HG03025 (cell line): ENCODE data around the gene CCT4.
"Not testable (repeated sequence)": the region's sequence is repeated elsewhere in the genome, so short reads cannot be mapped to it uniquely, and the experiment has no call there.

Source experiments
- ATAC-seq: cut with Tn5 transposase; IDR thresholded peaks from one replicate; pipeline ENCODE4 v1.9.1; 2021; ENCODE audit warnings: mild to moderate bottlenecking, moderate library complexity; ENCODE audit not compliant: unreplicated experiment, low FRiP score

Gene CCT4

GRCh38 chr2:61879351-61879750 is 9.1 kb downstream of the CCT4 start:
- not testable (repeated sequence) for ATAC-seq

- no peak for ATAC-seq
Observed at GRCh38 chr2:61878761-61879160, 9.7 kb downstream of the CCT4 start.

GRCh38 chr2:61877571-61878245 is 10.7 kb downstream of the CCT4 start:
- no peak for ATAC-seq

GRCh38 chr2:61876400-61876799 is 12.1 kb downstream of the CCT4 start:
- ATAC-seq, result no peak

- ATAC-seq, result not testable (repeated sequence)
Observed at GRCh38 chr2:61866482-61867089, 21.9 kb downstream of the CCT4 start.

- ATAC-seq, result no peak
Observed at GRCh38 chr2:61862085-61862484, 26.4 kb downstream of the CCT4 start.

- no peak for ATAC-seq
Observed at GRCh38 chr2:61857224-61857623, 31.2 kb downstream of the CCT4 start.

GRCh38 chr2:61855318-61855613 is 33.2 kb downstream of the CCT4 start:
- ATAC-seq, result no peak

- peak; percentile 90 for ATAC-seq
Observed at GRCh38 chr2:61854564-61855317, 33.7 kb downstream of the CCT4 start.

GRCh38 chr2:61853847-61854563 is 34.5 kb downstream of the CCT4 start, which contains the start of gene FAM161A:
FAM161A (minus strand) TSS chr2:61854060; CDS start chr2:61854041, 19 bp downstream.
- peak; percentile 63 for ATAC-seq

GRCh38 chr2:61853086-61853846 is 35.2 kb downstream of the CCT4 start:
- peak; percentile 61 for ATAC-seq

GRCh38 chr2:61851270-61851669 is 37.2 kb downstream of the CCT4 start:
- not testable (repeated sequence) for ATAC-seq

GRCh38 chr2:61845320-61845719 is 43.1 kb downstream of the CCT4 start:
- no peak for ATAC-seq

GRCh38 chr2:61841286-61841685 is 47.2 kb downstream of the CCT4 start:
- ATAC-seq, result no peak

- ATAC-seq, result no peak
Observed at GRCh38 chr2:61834893-61835292, 53.6 kb downstream of the CCT4 start.

- ATAC-seq, result no peak
Observed at GRCh38 chr2:61833971-61834370, 54.5 kb downstream of the CCT4 start.

GRCh38 chr2:61832183-61832841 is 56.1 kb downstream of the CCT4 start:
- ATAC-seq, result no peak

- ATAC-seq, result no peak
Observed at GRCh38 chr2:61822255-61822654, 66.2 kb downstream of the CCT4 start.
